Measurements from ENCODE around the gene ARID4A.

The ARID4A gene

DNA sequence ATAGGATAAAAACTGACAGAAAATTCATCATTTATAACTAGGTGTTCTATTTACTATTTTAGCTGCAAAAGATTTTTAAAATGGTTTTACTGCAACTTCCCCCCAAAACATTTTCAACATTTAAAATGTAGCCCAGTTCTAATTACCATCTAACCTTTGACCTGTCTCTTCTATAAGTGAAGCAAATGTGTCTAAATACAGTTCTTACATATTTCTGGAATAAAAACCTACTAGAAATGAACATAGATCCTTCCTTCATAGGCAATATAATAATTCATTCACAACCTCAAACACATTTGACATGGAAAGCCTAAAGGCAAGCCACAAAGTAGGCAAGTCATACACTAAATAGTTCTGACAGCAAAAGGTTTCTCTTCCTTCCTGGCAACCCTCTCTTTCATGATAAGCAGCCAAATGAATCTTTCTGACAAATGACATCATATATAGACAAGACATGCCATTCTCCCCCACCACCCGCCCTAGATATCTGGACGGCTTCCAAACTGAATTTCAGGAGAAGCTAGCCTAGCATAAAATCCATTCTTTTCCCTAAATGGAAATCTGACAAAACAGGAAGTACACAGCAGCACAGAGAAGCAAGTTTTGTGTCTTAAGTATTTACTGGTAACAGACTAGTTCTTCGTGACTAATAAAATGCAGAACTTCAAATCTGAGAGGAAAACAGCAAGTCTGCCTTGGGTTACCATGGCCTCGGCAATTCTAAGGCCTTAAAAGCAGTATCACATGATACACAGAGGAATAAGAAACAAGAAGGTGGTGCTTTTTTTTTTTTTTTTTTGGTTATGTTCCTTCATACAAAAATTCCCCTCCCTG lies 17.2 kb upstream of the ARID4A start:
- no peaks in the 10 kb centered on the region for H3K9me3 ChIP-seq (ENCODE audit: low read length)
- H3K79me2 ChIP-seq (ENCODE audit: insufficient read depth, low read length): peaks cover 39% of the 10 kb centered on the region
- no peak overlapping the region for H3K4me3 ChIP-seq (ENCODE audit: low read depth, low read length, poor library complexity, severe bottlenecking)
- H3K4me2 ChIP-seq (ENCODE audit: low read length): no peak overlapping the region
- no peak overlapping the region for H2AFZ ChIP-seq (ENCODE audit: low read length)
- TF ChIP-seq, protein P1, sequence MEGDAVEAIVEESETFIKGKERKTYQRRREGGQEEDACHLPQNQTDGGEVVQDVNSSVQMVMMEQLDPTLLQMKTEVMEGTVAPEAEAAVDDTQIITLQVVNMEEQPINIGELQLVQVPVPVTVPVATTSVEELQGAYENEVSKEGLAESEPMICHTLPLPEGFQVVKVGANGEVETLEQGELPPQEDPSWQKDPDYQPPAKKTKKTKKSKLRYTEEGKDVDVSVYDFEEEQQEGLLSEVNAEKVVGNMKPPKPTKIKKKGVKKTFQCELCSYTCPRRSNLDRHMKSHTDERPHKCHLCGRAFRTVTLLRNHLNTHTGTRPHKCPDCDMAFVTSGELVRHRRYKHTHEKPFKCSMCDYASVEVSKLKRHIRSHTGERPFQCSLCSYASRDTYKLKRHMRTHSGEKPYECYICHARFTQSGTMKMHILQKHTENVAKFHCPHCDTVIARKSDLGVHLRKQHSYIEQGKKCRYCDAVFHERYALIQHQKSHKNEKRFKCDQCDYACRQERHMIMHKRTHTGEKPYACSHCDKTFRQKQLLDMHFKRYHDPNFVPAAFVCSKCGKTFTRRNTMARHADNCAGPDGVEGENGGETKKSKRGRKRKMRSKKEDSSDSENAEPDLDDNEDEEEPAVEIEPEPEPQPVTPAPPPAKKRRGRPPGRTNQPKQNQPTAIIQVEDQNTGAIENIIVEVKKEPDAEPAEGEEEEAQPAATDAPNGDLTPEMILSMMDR (IDR thresholded peaks at IDR 0.05; ENCODE audit: low read length): no peak
- no peak for TF ChIP-seq EZH2 (IDR thresholded peaks at IDR 0.05; ENCODE audit: borderline replicate concordance, low read length)
- no peaks in the 10 kb centered on the region for H3K27me3 ChIP-seq (ENCODE audit: insufficient read depth, low read length)
- H3K36me3 ChIP-seq (ENCODE audit: insufficient read depth, low read length): peaks cover 86% of the 10 kb centered on the region
- no peaks in the 10 kb centered on the region; the same call in 1 of the 2 replicates for H4K20me1 ChIP-seq (ENCODE audit: insufficient read depth, low read length)
- peak overlapping the region; percentile 44 for H3K27ac ChIP-seq (ENCODE audit: low read depth, low read length, poor library complexity, severe bottlenecking)
- no peaks in the 10 kb centered on the region for H3K9me2 ChIP-seq (ENCODE audit: low read depth, low read length)
- H3F3A ChIP-seq (ENCODE audit: insufficient read depth, low read length): no peaks in the 10 kb centered on the region
- no peak overlapping the region for H3K9ac ChIP-seq (ENCODE audit: low read length)
- H3K4me1 ChIP-seq (ENCODE audit: insufficient read depth, low read length, severe bottlenecking): peaks cover 21% of the 10 kb centered on the region

DNA sequence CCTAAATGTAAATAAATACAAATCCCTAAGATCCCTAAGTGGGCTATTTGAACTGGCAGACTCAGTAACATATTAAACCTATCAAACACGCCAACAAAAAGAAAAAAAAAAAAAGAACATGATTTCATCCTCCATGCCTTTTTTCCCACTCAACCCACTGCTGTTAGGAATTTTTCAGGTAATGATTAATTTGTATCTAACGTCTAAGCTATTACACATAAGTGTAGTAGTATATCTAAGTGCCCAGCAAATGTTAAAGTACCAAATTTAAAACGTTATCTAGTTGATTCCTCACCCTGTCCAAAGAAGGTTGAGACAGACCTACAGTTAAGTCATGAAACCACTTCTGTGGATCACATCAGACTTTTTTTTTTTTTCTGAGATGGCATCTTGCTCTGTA lies 16.4 kb upstream of the ARID4A start:
- Histone ChIP-seq H3K9me2 (ENCODE audit: low read depth, low read length) (no peaks in the 10 kb centered on the region), H3K9me3 (ENCODE audit: low read length) (no peaks in the 10 kb centered on the region), H3F3A (ENCODE audit: insufficient read depth, low read length) (no peaks in the 10 kb centered on the region), H3K79me2 (ENCODE audit: insufficient read depth, low read length) (peaks cover 39% of the 10 kb centered on the region), H3K4me2 (ENCODE audit: low read length) (no peak overlapping the region), H3K4me3 (ENCODE audit: low read depth, low read length, poor library complexity, severe bottlenecking) (no peak overlapping the region), H3K36me3 (ENCODE audit: insufficient read depth, low read length) (peaks cover 90% of the 10 kb centered on the region), H3K27me3 (ENCODE audit: insufficient read depth, low read length) (no peaks in the 10 kb centered on the region), H3K9ac (ENCODE audit: low read length) (no peak overlapping the region), H2AFZ (ENCODE audit: low read length) (no peak overlapping the region), H3K27ac (ENCODE audit: low read depth, low read length, poor library complexity, severe bottlenecking) (no peak overlapping the region), H3K4me1 (ENCODE audit: insufficient read depth, low read length, severe bottlenecking) (peaks cover 16% of the 10 kb centered on the region), H4K20me1 (ENCODE audit: insufficient read depth, low read length) (no peaks in the 10 kb centered on the region; the same call in 1 of the 2 replicates)
- TF ChIP-seq, protein P1 (IDR thresholded peaks at IDR 0.05; ENCODE audit: low read length): no peak
- TF ChIP-seq EZH2 (IDR thresholded peaks at IDR 0.05; ENCODE audit: borderline replicate concordance, low read length): no peak

DNA sequence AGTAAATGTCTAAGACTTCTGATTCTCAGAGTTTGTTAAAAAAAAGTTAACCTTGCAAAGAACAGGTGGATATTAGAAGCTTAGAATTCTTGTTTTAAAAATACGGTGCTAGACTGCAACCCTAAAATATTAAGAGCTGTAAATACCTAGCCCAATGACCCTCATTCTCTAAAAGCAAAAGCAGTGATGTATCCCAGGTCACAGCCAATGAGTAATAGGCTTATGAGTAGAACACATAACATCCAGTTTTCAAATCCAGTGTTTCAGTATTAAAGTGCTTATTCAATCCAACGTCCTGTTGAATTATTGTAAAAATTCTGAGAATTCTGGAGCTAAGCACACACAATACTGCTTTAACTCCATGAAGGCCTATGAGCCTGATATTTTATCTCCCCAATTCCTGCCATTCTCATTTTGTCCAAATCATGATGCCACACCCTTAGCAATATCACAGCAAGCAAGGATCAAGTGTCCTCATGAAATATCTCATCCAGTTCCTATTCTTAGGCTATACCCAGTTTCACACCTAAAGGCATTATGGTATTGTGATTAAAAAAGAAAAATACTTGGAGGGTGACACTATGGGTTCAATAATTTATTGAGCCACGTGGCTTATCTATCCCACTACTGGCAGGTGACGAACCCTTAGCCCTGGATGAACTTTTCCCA lies 15.3 kb upstream of the ARID4A start:
- Histone ChIP-seq H3K4me2 (ENCODE audit: low read length) (no peak overlapping the region), H4K20me1 (ENCODE audit: insufficient read depth, low read length) (no peaks in the 10 kb centered on the region; the same call in 1 of the 2 replicates), H3K36me3 (ENCODE audit: insufficient read depth, low read length) (peaks cover 94% of the 10 kb centered on the region), H3K4me1 (ENCODE audit: insufficient read depth, low read length, severe bottlenecking) (peaks cover 16% of the 10 kb centered on the region), H3K27me3 (ENCODE audit: insufficient read depth, low read length) (no peaks in the 10 kb centered on the region), H3K79me2 (ENCODE audit: insufficient read depth, low read length) (peaks cover 39% of the 10 kb centered on the region), H3K27ac (ENCODE audit: low read depth, low read length, poor library complexity, severe bottlenecking) (no peak overlapping the region), H3K9ac (ENCODE audit: low read length) (no peak overlapping the region), H2AFZ (ENCODE audit: low read length) (no peak overlapping the region), H3K4me3 (ENCODE audit: low read depth, low read length, poor library complexity, severe bottlenecking) (no peak overlapping the region), H3K9me3 (ENCODE audit: low read length) (no peaks in the 10 kb centered on the region), H3F3A (ENCODE audit: insufficient read depth, low read length) (no peaks in the 10 kb centered on the region), H3K9me2 (ENCODE audit: low read depth, low read length) (no peaks in the 10 kb centered on the region)
- TF ChIP-seq EZH2 (IDR thresholded peaks at IDR 0.05; ENCODE audit: borderline replicate concordance, low read length): no peak
- TF ChIP-seq, protein P1 (IDR thresholded peaks at IDR 0.05; ENCODE audit: low read length): no peak
